Endothelial cell of umbilical vein (primary cell): ENCODE data around the gene ALK.

Experiments
- CTCF ChIP-seq, 2 donors: IDR thresholded peaks; 1 replicate in 1 of 2; 2 replicates in 1 of 2; pipeline ENCODE4 v1.5.1; 2011; ENCODE audit warnings: low read length in 2 of 2, mild to moderate bottlenecking in 2 of 2, moderate library complexity in 2 of 2, control low read depth in 1 of 2, inconsistent platforms in 1 of 2, low read depth in 1 of 2; ENCODE audit not compliant: insufficient read depth in 1 of 2; ENCODE audit errors: extremely low read depth in 1 of 2
- JUN ChIP-seq: IDR thresholded peaks from 2 replicates; pipeline ENCODE4 v1.6.1; 2011; ENCODE audit warnings: borderline replicate concordance, low read depth; ENCODE audit not compliant: insufficient read length, insufficient read depth
- POLR2A ChIP-seq: IDR thresholded peaks from 2 replicates; pipeline ENCODE4 v1.6.1; 2012; ENCODE audit warnings: low read depth, mild to moderate bottlenecking, control low read depth, low read length

GRCh38 chr2:29703336-29703735 lies 218.1 kb downstream of the ALK start:
- no peak for TF ChIP-seq POLR2A
- TF ChIP-seq CTCF (IDR thresholded peaks at IDR 0.05; ENCODE audit: extremely low read depth in 1 of 2, insufficient read depth in 1 of 2, low read depth in 1 of 2, low read length in 2 of 2), result no peak
- no peak for TF ChIP-seq JUN
